GM23338 (cell line): ENCODE measurements around the gene ZNF366.

ENCODE experiments used
- CREB1 ChIP-seq: fragments of 250-450 bp; sonication (Bioruptor Pico); IDR thresholded peaks from 2 replicates; pipeline ENCODE4 v1.5.0; 2020; ENCODE audit warnings: low read depth, mild to moderate bottlenecking, moderate library complexity
- CTCF ChIP-seq, 2 experiments: fragments of 200-600 bp in 1 of 2; sonication (generic) in 1 of 2; conservative IDR thresholded peaks; 2 replicates each; pipeline versions ENCODE4 v1.5.1 to v1.6.1; 2016 to 2017; ENCODE audit warnings: antibody characterized with exemption in 2 of 2, low read depth in 2 of 2, mild to moderate bottlenecking in 2 of 2, moderate library complexity in 1 of 2
- ETS1 ChIP-seq: IDR thresholded peaks from 2 replicates; pipeline ENCODE4 v1.6.1; 2016; ENCODE audit warnings: antibody characterized with exemption
- EZH2 ChIP-seq: fragments of 200-600 bp; sonication (generic); IDR thresholded peaks from one replicate; pipeline ENCODE4 v1.8.0; 2017; ENCODE audit warnings: antibody characterized with exemption, mild to moderate bottlenecking, low read depth; ENCODE audit not compliant: unreplicated experiment
- EZH2phosphoT487 ChIP-seq: fragments of 200-600 bp; sonication (generic); IDR thresholded peaks from one replicate; pipeline ENCODE4 v1.8.1; 2018; ENCODE audit warnings: antibody characterized with exemption; ENCODE audit not compliant: unreplicated experiment
- JUNB ChIP-seq: IDR thresholded peaks from one replicate; pipeline ENCODE4 v1.6.1; 2016; ENCODE audit warnings: antibody characterized with exemption; ENCODE audit not compliant: unreplicated experiment
- NANOG ChIP-seq: IDR thresholded peaks from 2 replicates; pipeline ENCODE4 v1.6.1; 2016; ENCODE audit warnings: antibody characterized with exemption, borderline replicate concordance
- POLR2AphosphoS5 ChIP-seq: IDR thresholded peaks from 2 replicates; pipeline ENCODE4 v1.6.1; 2016; ENCODE audit warnings: antibody characterized with exemption, low read depth
- REST ChIP-seq: IDR thresholded peaks from one replicate; pipeline ENCODE4 v1.6.1; 2018; ENCODE audit warnings: antibody characterized with exemption; ENCODE audit not compliant: unreplicated experiment
- STAT1 ChIP-seq: IDR thresholded peaks from one replicate; pipeline ENCODE4 v1.6.1; 2016; ENCODE audit warnings: antibody characterized with exemption; ENCODE audit not compliant: unreplicated experiment
- ZNF114 ChIP-seq: fragments of 250-450 bp; sonication (Bioruptor Pico); IDR thresholded peaks from 2 replicates; pipeline ENCODE4 v1.5.0; 2020; ENCODE audit warnings: mild to moderate bottlenecking, moderate library complexity
- ZNF331 ChIP-seq: fragments of 250-450 bp; sonication (Bioruptor Pico); IDR thresholded peaks from 2 replicates; pipeline ENCODE4 v1.5.0; 2020; ENCODE audit warnings: low read depth, mild to moderate bottlenecking, moderate library complexity
- ZNF462 ChIP-seq: fragments of 250-450 bp; sonication (Bioruptor Pico); IDR thresholded peaks from 2 replicates; pipeline ENCODE4 v1.5.0; 2020; ENCODE audit warnings: mild to moderate bottlenecking, moderate library complexity

- no peak for TF ChIP-seq EZH2
- no peak for TF ChIP-seq CTCF (conservative IDR thresholded peaks at IDR 0.05; ENCODE audit: low read depth in 2 of 2)
- TF ChIP-seq EZH2phosphoT487, result no peak
- no peak for TF ChIP-seq NANOG
- TF ChIP-seq REST, result no peak
- no peak for TF ChIP-seq JUNB
- TF ChIP-seq POLR2AphosphoS5, result no peak
- TF ChIP-seq ZNF462 (CRISPR knock-in tag), result no peak
- no peak for TF ChIP-seq ZNF331 (CRISPR knock-in tag)
- no peak for TF ChIP-seq STAT1
- no peak for TF ChIP-seq CREB1 (CRISPR knock-in tag)
- no peak for TF ChIP-seq ETS1
- no peak for TF ChIP-seq ZNF114 (CRISPR knock-in tag)
These were observed 2.2 kb upstream of the ZNF366 start for GRCh38 chr5:72509401-72509800.
